Heart right ventricle (tissue), 16 donors: ENCODE data around the gene NSD1. TPM values are rescaled to one million over a fixed set of nuclear protein-coding genes. Genes with fewer than 3 reads are reported as not detected.

Experiments used
- ATAC-seq, 8 donors: fragments of 200-7000 bp; cut with Tn5 transposase; one replicate each; pipeline ENCODE4 v1.9.1; 2020; ENCODE audit warnings: mild to moderate bottlenecking in 8 of 8, moderate library complexity in 8 of 8, moderate number of reproducible peaks in 1 of 8
- DNase-seq, 2 donors: peaks; one replicate each; pipeline ENCODE4 v3.0.0-alpha.2; 2020
- H3K27ac ChIP-seq, 10 donors: fragments of 200-600 bp; sonication (generic) in 2 of 10; one replicate each; pipeline versions ENCODE4 v1.5.0 to v1.8.0; 2020 to 2022; ENCODE audit warnings: mild to moderate bottlenecking in 3 of 10
- H3K27me3 ChIP-seq, 7 donors: fragments of 200-600 bp; one replicate each; pipeline ENCODE4 v1.8.0; 2021 to 2022; ENCODE audit warnings: mild to moderate bottlenecking in 2 of 7
- H3K36me3 ChIP-seq, 9 donors: fragments of 200-600 bp; sonication (generic) in 1 of 9; one replicate each; pipeline versions ENCODE4 v1.5.0 to v1.8.0; 2020 to 2022; ENCODE audit warnings: mild to moderate bottlenecking in 2 of 9
- H3K4me1 ChIP-seq, 9 donors: fragments of 200-600 bp; sonication (generic) in 1 of 9; one replicate each; pipeline versions ENCODE4 v1.5.0 to v1.8.0; 2020 to 2022; ENCODE audit warnings: mild to moderate bottlenecking in 4 of 9
- H3K4me3 ChIP-seq, 10 donors: fragments of 200-600 bp; sonication (generic) in 2 of 10; one replicate each; pipeline versions ENCODE4 v1.5.0 to v1.8.0; 2020 to 2022; ENCODE audit warnings: mild to moderate bottlenecking in 7 of 10, moderate library complexity in 2 of 10
- H3K9me3 ChIP-seq, 11 donors: fragments of 200-600 bp in 10 of 11; sonication (generic) in 2 of 11; one replicate each; pipeline versions ENCODE4 v1.5.0 to v1.8.0; 2013 to 2022; ENCODE audit warnings: mild to moderate bottlenecking in 2 of 11, control low read depth in 1 of 11, moderate library complexity in 1 of 11
- CTCF ChIP-seq, 9 donors: fragments of 200-600 bp; sonication (generic) in 2 of 9; IDR thresholded peaks; one replicate each; pipeline versions ENCODE4 v1.5.0 to v1.8.0; 2021 to 2022; ENCODE audit warnings: antibody characterized with exemption in 9 of 9, mild to moderate bottlenecking in 5 of 9, moderate library complexity in 1 of 9
- WGBS, 2 donors: extraction: QIAGEN DNeasy Blood & Tissue Kit; methylation state at CpG; one replicate each; pipeline ENCODE4 v1.1.7; 2013; ENCODE audit warnings: inconsistent platforms in 1 of 2; 5-methylcytosine and 5-hydroxymethylcytosine counted together
- intact Hi-C, 10 donors: fragments of 100-400 bp; cut with DNase I; formaldehyde crosslinking; loops; one replicate each; pipeline versions ENCODE4 v1.11.1 to v1.14.2; 2022
- polyA plus RNA-seq, 2 donors: library from polyadenylated mRNA; stranded (reverse); fragments of 200-250 nt; gene quantifications; one replicate each; pipeline ENCODE4 v1.2.3, GENCODE V29; 2013
- total RNA-seq, 10 donors: library from RNA; stranded (reverse); fragmentation: NEBNext Ultra II Directional in 3 of 10; extraction: Animal tissue kit (Norgen Biotek cat#: 25700) in 3 of 10; gene quantifications; one replicate each; pipeline versions ENCODE4 v1.2.1 to v1.2.4, GENCODE V29; 2021 to 2023
- donor health status: Arrhythmogenic right ventricular cardiomyopathy.
- donor health status: ischemic (EF 13 %, LVEDD 7.1; RV severe dilation, severe dysfunction).
- donor health status: healthy with polysubstance abuse.
- donor health status: DM: no; HTN: yes; CAD: no.
- donor health status: DM: no; HTN: no; CAD: no.
- donor health status: ischemic (EF 25% LVEDD 6.9; RV normal size, moderate dysfunction).
- donor health status: ischemic (EF 25% LVEDD 5.7; RV mildly dilated, moderate dysfunction).
- donor health status: healthy.
- donor health status: DM: yes; HTN: yes; CAD: no.
- donor health status: Ischemic cardiomyopathy.
- donor health status: ischemic (EF 35%, LVEDD 5.7; RV mildly dilated, moderate dysfunction).
- donor health status: nonischemic (EF 11% LVEDD 7.7; RV severe dilation, severe dysfunction).
- donor health status: DM: yes; HTN: yes; CAD: no.
- donor health status: PGD.
- donor health status: ischemic (EF 29% LVEDD 5.4; RV normal size, mild dysfunction).
- donor health status: nonischemic (EF 23%, LVEDD 6.1; RV moderate dilation, normal function).

NSD1 gene
- total and polyA plus RNA-seq, 12 donors: 5.6 to 62.9 (median 47.1) TPM

- no peaks in the 10 kb centered on the region for H3K9me3 ChIP-seq
- H3K36me3 ChIP-seq: no peaks in the 10 kb centered on the region
- peaks cover 7 to 48% (median 22%) of the 10 kb centered on the region in 7 donors for H3K27me3 ChIP-seq
- peak; percentile 50 to 72 (median 61) for ATAC-seq
- WGBS, 2 donors: 1% methylated on average over 51 to 61 of the region's 68 CpGs
- peak in 8 of 9 donors; percentile 35 to 64 (median 56) for TF ChIP-seq CTCF (IDR thresholded peaks at IDR 0.05)
- intact Hi-C loops: no loop called here
- peaks cover 5 to 24% (median 22%) of the 10 kb centered on the region in 9 donors for H3K4me1 ChIP-seq
- DNase-seq: peak; percentile 36 to 55
- no peak within 1 kb of the TSS for H3K27ac ChIP-seq
- H3K4me3 ChIP-seq: peak within 1 kb of the TSS in 9 of 10 donors; percentile 16 to 53 (median 43)
These were observed 46.7 kb upstream of the NSD1 start, which contains the start of gene FGFR4 for GRCh38 chr5:177086654-177087397. FGFR4 (plus strand) TSS chr5:177086915; CDS start chr5:177089603, 2,688 bp downstream.

GRCh38 chr5:177087398-177088005 is 46.1 kb upstream of the NSD1 start:
- Histone ChIP-seq H3K27ac (no peak overlapping the region), H3K4me1 (peaks cover 5 to 24% (median 22%) of the 10 kb centered on the region in 9 donors), H3K36me3 (no peaks in the 10 kb centered on the region), H3K4me3 (peak overlapping the region in 9 of 10 donors; percentile 16 to 53 (median 43)), H3K27me3 (peaks cover 7 to 42% (median 22%) of the 10 kb centered on the region in 7 donors), H3K9me3 (no peaks in the 10 kb centered on the region)
- no peak for TF ChIP-seq CTCF (IDR thresholded peaks at IDR 0.05)
- 31 to 33% methylated on average over 23 of the region's 23 CpGs for WGBS, 2 donors
- DNase-seq (no peak), ATAC-seq (peak in 1 of 8 donors; percentile 10)
- intact Hi-C loops: no loop called here

- no peak for TF ChIP-seq CTCF (IDR thresholded peaks at IDR 0.05)
- H3K9me3 ChIP-seq: no peaks in the 10 kb centered on the region
- peak in 1 of 2 donors; percentile 46 for DNase-seq
- no peaks in the 10 kb centered on the region for H3K36me3 ChIP-seq
- WGBS, 2 donors: 41 to 58% methylated on average over 5 of the region's 5 CpGs
- H3K27me3 ChIP-seq: peaks cover 7 to 29% (median 18%) of the 10 kb centered on the region in 7 donors
- ATAC-seq: peak in 3 of 8 donors; percentile 54 to 60 (median 58)
- H3K27ac ChIP-seq: no peak overlapping the region
- intact Hi-C loops: no loop called here
- no peak overlapping the region for H3K4me3 ChIP-seq
- H3K4me1 ChIP-seq: peaks cover 5 to 29% (median 23%) of the 10 kb centered on the region in 9 donors
These were observed 44.4 kb upstream of the NSD1 start for GRCh38 chr5:177089127-177089526.

- ATAC-seq: no peak
- Histone ChIP-seq H3K27ac (peak overlapping the region in 1 of 10 donors; percentile 30), H3K4me3 (no peak overlapping the region), H3K27me3 (peaks cover 7 to 23% (median 15%) of the 10 kb centered on the region in 7 donors), H3K4me1 (peaks cover 8 to 38% (median 32%) of the 10 kb centered on the region in 9 donors), H3K9me3 (no peaks in the 10 kb centered on the region), H3K36me3 (no peaks in the 10 kb centered on the region)
- no peak for TF ChIP-seq CTCF (IDR thresholded peaks at IDR 0.05)
- intact Hi-C loops: no loop called here
- no peak for DNase-seq
- 86 to 90% methylated on average over 21 of the region's 21 CpGs for WGBS, 2 donors
These were observed 43.5 kb upstream of the NSD1 start for GRCh38 chr5:177089825-177090641.
